ENCODE measurements around the gene FAM216B. TPM values are rescaled to one million over a fixed set of nuclear protein-coding genes. Genes with fewer than 3 reads are reported as not detected.

FAM216B gene
- total RNA-seq, 1 donor from 2014 or later, result 0.99 TPM

DNA sequence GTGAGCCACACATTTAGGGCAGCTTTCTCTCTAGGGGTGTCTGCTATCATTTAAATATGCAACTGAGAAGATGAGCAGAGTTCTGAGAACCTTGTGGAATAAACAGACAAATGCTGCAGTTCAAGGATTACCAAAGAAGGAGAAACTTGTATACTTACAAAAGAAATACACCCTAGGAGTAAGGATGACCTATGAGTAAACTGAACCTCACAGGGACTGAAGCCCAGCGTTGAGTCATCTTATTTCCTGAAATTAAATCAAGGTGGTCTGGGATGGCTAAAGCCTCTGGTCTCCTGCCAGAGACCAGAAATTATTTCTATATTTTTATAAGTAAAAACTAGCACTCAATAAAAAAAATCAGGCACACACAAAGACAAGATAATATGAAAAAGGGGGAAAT, 40.1 kb downstream of the FAM216B start:
- H3K27me3 ChIP-seq (ENCODE audit: low read depth), result no peaks in the 10 kb centered on the region
- H3K4me3 ChIP-seq, result no peak overlapping the region
- DNase-seq, result no peak
- H3K36me3 ChIP-seq, result no peaks in the 10 kb centered on the region
- no peaks in the 10 kb centered on the region for H3K9me3 ChIP-seq (replicated peaks)
- TF ChIP-seq, protein P1, sequence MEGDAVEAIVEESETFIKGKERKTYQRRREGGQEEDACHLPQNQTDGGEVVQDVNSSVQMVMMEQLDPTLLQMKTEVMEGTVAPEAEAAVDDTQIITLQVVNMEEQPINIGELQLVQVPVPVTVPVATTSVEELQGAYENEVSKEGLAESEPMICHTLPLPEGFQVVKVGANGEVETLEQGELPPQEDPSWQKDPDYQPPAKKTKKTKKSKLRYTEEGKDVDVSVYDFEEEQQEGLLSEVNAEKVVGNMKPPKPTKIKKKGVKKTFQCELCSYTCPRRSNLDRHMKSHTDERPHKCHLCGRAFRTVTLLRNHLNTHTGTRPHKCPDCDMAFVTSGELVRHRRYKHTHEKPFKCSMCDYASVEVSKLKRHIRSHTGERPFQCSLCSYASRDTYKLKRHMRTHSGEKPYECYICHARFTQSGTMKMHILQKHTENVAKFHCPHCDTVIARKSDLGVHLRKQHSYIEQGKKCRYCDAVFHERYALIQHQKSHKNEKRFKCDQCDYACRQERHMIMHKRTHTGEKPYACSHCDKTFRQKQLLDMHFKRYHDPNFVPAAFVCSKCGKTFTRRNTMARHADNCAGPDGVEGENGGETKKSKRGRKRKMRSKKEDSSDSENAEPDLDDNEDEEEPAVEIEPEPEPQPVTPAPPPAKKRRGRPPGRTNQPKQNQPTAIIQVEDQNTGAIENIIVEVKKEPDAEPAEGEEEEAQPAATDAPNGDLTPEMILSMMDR (IDR thresholded peaks at IDR 0.05; ENCODE audit: borderline replicate concordance), result no peak
- H3K4me1 ChIP-seq, result no peaks in the 10 kb centered on the region
- intact Hi-C loops (cut with micrococcal nuclease), result no loop called here
- no peak overlapping the region for H3K27ac ChIP-seq (replicated peaks)

DNA sequence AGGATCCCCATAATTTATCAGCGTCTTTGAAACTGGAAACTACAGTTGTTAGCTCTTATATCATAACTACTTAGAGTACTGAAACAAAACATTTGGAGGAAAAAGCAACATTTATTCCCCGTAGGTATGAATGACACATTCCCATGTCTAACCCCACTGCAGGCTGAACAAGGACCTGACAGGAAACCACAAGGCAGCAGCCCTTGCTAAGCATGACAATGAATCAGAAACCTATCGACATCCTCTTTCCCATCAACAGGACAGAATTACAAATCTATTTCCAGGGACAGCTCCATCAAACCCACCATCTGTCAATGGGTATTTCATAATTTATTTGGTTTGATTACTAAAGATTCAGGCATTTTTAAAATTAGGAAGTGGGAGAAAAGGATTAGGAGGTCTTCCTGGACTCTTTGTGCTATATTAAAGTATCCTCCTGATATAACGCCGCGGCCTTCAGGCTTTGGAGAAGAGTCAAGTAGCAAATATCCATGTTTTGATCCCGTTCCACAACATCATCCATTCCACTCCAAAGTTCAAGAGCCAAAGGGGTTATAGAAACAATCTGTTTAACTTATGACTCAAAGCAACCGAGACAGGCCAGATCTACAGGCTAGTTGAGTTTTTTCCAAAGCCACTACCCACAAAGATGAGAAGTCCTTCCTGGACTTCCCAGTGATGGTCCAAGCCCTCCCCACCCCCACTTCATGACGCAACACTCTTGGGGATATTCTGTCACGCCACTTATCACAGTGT, 51.1 kb downstream of the FAM216B start:
- DNase-seq, result no peak
- Histone ChIP-seq H3K9me3 (replicated peaks) (no peaks in the 10 kb centered on the region), H3K4me1 (peaks cover 6% of the 10 kb centered on the region), H3K27me3 (ENCODE audit: low read depth) (no peaks in the 10 kb centered on the region), H3K4me3 (no peak overlapping the region), H3K36me3 (no peaks in the 10 kb centered on the region), H3K27ac (replicated peaks) (no peak overlapping the region)
- TF ChIP-seq, protein P1 (IDR thresholded peaks at IDR 0.05; ENCODE audit: borderline replicate concordance), result no peak
- intact Hi-C loops (cut with micrococcal nuclease), result no loop called here

DNA sequence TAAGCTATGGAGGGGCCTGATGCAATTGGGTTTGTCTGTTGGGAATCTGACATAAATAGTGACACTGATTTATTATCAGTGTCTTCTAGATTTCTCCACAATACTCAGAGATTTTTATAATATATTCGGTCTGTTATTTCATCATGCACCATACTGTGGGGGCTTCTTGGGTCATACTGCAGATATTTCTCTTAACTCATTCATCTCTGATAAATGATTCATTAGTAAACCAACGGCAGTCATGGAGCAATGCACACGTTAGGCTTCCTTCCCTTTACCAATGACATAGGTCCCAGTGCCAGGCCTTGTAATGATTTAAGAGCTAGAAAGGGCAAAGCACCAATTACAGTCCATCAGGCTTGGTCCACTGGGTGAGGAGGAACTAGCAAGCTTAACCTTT, 53.6 kb downstream of the FAM216B start:
- TF ChIP-seq, protein P1 (IDR thresholded peaks at IDR 0.05; ENCODE audit: borderline replicate concordance), result no peak
- intact Hi-C loops (cut with micrococcal nuclease), result no loop called here
- no peaks in the 10 kb centered on the region for H3K27me3 ChIP-seq (ENCODE audit: low read depth)
- DNase-seq, result no peak
- no peak overlapping the region for H3K27ac ChIP-seq (replicated peaks)
- peaks cover 6% of the 10 kb centered on the region for H3K4me1 ChIP-seq
- no peaks in the 10 kb centered on the region for H3K9me3 ChIP-seq (replicated peaks)
- H3K4me3 ChIP-seq, result no peak overlapping the region
- no peaks in the 10 kb centered on the region for H3K36me3 ChIP-seq

DNA sequence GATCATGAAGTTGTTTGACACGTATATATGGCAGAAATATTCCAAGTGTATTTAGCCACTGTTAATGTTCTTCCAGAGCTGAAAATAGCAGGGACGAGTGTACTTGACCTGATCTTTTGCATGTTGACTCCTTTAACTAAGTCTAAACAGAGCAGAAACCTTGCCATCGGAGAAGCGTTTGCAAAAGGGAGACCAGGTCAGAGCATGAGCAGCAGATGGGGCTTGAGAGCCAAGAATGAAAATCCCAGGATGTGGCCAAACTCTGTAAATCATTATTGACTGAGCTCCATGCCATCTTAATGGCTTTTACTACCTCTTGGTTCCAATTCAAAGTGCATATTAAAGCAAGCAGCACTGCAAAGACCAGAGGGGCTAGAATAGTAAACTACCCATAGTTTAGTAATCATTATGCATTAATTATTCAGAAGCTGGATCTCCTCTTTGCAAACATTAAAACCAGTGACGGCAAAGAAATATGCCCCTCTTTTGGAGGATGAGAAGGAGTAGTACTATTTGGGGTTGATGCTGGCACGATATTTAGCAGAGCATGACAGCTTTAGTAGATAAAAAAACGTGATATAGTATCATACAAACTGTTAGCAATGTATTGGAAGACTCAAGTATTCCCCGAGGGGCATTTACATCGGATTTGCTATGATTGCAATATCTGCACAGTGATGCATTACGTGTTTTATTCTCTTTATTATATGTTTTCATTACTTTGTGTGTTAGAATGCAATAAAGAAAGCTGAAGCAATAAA, 55.7 kb downstream of the FAM216B start:
- H3K4me1 ChIP-seq, result peaks cover 6% of the 10 kb centered on the region
- TF ChIP-seq, protein P1 (IDR thresholded peaks at IDR 0.05; ENCODE audit: borderline replicate concordance), result peak; percentile 47
- intact Hi-C loops (cut with micrococcal nuclease), result no loop called here
- no peaks in the 10 kb centered on the region for H3K27me3 ChIP-seq (ENCODE audit: low read depth)
- H3K9me3 ChIP-seq (replicated peaks), result no peaks in the 10 kb centered on the region
- no peak overlapping the region for H3K4me3 ChIP-seq
- H3K36me3 ChIP-seq, result no peaks in the 10 kb centered on the region
- no peak overlapping the region for H3K27ac ChIP-seq (replicated peaks)
- DNase-seq, result no peak

Other genes starting within 250 kb of the FAM216B start
- not detected for gene TNFSF11, start 207.4 kb upstream of the FAM216B start, total RNA-seq
- 2.6 TPM for gene EPSTI1, start 210.7 kb downstream of the FAM216B start, total RNA-seq
- 30.1 TPM for gene DNAJC15, start 242.0 kb downstream of the FAM216B start, total RNA-seq

Measured in left ventricle myocardium inferior (tissue), 1 donor.